Thoracic aorta endothelial cell (primary cell): ENCODE measurements around the gene NAGS. TPM values are rescaled to one million over a fixed set of nuclear protein-coding genes. Genes with fewer than 3 reads are reported as not detected.

ENCODE experiments used
- small RNA-seq: library from RNA; depleted of rRNA; stranded (forward); fragments of <200 nt; gene quantifications from one replicate; pipeline ENCODE3, GENCODE V24; 2012
- total RNA-seq: library from RNA; depleted of rRNA; stranded (reverse); fragments of >200 nt; gene quantifications from 2 replicates; pipeline ENCODE4 v1.2.3, GENCODE V29; 2012

NAGS gene, protein sequence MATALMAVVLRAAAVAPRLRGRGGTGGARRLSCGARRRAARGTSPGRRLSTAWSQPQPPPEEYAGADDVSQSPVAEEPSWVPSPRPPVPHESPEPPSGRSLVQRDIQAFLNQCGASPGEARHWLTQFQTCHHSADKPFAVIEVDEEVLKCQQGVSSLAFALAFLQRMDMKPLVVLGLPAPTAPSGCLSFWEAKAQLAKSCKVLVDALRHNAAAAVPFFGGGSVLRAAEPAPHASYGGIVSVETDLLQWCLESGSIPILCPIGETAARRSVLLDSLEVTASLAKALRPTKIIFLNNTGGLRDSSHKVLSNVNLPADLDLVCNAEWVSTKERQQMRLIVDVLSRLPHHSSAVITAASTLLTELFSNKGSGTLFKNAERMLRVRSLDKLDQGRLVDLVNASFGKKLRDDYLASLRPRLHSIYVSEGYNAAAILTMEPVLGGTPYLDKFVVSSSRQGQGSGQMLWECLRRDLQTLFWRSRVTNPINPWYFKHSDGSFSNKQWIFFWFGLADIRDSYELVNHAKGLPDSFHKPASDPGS
- 1.7 and 4.3 TPM in 2 replicates for total RNA-seq

DNA sequence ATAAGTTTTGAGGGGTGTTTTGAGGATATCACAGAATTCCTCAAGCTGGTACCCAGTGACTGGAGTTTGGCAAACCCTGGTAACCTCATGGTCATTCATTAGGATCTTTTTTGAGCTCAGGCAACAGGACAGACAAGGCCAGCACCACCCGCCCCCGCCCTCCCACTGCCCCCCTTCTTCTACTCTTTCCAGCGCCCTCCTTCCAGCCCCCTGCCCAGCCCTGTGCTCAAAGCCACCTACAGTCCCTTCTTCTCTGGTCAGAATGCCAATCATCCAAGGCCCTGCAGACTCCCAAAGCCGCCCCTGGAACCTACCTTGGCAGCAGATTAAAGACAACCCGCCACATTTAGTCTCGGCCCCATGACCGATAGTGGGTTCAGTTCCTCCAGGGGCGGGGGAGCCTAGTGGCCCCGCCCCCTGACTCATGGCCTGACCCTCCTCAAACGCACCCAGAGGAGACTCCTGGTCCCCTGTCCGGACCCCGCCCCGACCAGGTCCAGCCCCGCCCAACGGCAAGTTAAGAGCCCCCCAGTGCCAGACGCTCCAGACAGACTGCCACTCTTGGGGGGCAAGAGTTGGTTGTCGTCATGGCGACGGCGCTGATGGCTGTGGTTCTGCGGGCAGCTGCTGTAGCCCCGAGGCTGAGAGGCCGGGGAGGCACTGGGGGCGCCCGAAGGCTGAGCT, at the start of gene NAGS:
Gene NAGS (plus strand): TSS at position 546 of the 684 bp plus-strand sequence. CDS start 42 bp downstream, at position 588.

DNA sequence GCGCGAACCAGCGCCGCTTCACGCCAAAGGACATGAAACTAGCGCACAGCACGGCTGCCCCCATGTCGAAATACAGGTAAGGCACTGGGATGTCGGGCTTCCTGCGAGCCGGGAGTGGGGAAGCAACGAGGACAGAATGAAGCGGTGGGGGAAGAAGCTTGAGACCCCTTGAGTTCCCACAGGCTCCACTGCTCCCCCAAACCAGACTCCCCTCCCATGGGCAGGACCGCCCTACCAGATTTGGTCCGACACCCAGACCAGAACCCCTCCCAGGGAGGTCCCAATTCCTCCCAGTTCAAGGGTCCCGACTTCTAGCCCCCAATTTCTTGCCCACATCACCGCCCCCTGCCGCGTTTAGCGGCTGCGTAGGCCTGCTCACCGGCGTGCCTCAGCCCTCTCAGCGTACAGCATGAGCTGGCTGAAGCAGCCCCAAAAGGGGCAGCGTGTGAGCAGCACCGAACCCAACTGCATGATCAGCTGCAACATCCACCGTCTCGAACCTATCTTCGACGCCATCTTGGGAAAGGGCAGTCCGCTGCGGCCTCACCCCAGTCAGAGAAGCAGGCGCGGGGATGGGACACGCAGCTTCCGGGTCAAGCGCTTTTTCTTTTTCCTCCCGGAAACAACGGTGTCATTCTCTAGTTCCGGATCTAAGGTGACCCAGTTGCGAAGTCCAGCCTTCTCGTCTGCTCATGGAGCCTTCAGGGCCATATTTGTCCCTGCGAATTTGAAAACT, 10.2 kb downstream of the NAGS start, which contains the start of gene TMEM101:
Gene TMEM101 (minus strand): TSS at position 527 of the 736 bp plus-strand sequence. CDS start 11 bp downstream, at position 516.

Small RNAs within 50 kb of the gene (small RNA-seq; reads per million reads assigned to genes)
- not detected for gene RF00012

Other genes with a start within 250 kb of the NAGS start
- not detected in 2 replicates for gene SOST, start 245.8 kb upstream of the NAGS start, total RNA-seq
- 53.6 and 56.1 TPM in 2 replicates for gene DUSP3, start 225.6 kb upstream of the NAGS start, total RNA-seq
- gene CFAP97D1, start 224.2 kb upstream of the NAGS start, total RNA-seq = 0.14 TPM in 1 of 2 replicates, not detected in the other
- gene MPP3, start 171.5 kb upstream of the NAGS start, total RNA-seq = 13.2 and 13.9 TPM in 2 replicates
- not detected in 2 replicates for gene CD300LG, start 157.4 kb upstream of the NAGS start, total RNA-seq
- gene MPP2, start 97.1 kb upstream of the NAGS start, total RNA-seq = 0.66 and 1.8 TPM in 2 replicates
- gene PPY, start 62.1 kb upstream of the NAGS start, total RNA-seq = not detected in 2 replicates
- gene PYY, start 50.7 kb upstream of the NAGS start, total RNA-seq = not detected in 2 replicates
- gene TMEM101, start 10.3 kb downstream of the NAGS start, total RNA-seq = 36.6 and 38.9 TPM in 2 replicates
- gene LSM12, start 62.0 kb downstream of the NAGS start, total RNA-seq = 68.9 and 82.3 TPM in 2 replicates
- gene G6PC3, start 66.1 kb downstream of the NAGS start, total RNA-seq = 23.4 and 34.3 TPM in 2 replicates
- 16.2 and 25.6 TPM in 2 replicates for gene HDAC5, start 119.0 kb downstream of the NAGS start, total RNA-seq
- gene HROB, start 137.3 kb downstream of the NAGS start, total RNA-seq = 3.9 and 6.9 TPM in 2 replicates
- not detected in 2 replicates for gene ASB16, start 166.1 kb downstream of the NAGS start, total RNA-seq
- 17.7 and 20.2 TPM in 2 replicates for gene TMUB2, start 182.3 kb downstream of the NAGS start, total RNA-seq
- 48.7 and 51.0 TPM in 2 replicates for gene ATXN7L3, start 195.3 kb downstream of the NAGS start, total RNA-seq
- gene UBTF, start 215.1 kb downstream of the NAGS start, total RNA-seq = 60.1 and 74.1 TPM in 2 replicates